ENCODE results near the gene SMIM7.

SMIM7 gene

GRCh38 chr19:16615808-16616207 lies 44.1 kb downstream of the SMIM7 start:
- Histone ChIP-seq H4K91ac (ENCODE audit: low read depth, low read length) (no peak overlapping the region), H3K79me1 (ENCODE audit: low read length) (peaks cover 3% of the 10 kb centered on the region), H3K14ac (ENCODE audit: low read length) (no peak overlapping the region), H3K4me1 (ENCODE audit: control insufficient read depth in 1 of 2, insufficient read depth in 2 of 2, low read length in 2 of 2) (peaks cover 10 to 15% of the 10 kb centered on the region in 2 experiments), H3K9ac (ENCODE audit: low read length) (no peak overlapping the region), H2BK5ac (ENCODE audit: low read depth, low read length, poor library complexity) (no peak overlapping the region), H2AK5ac (ENCODE audit: low read length) (peak overlapping the region; percentile 26), H3K9me3 (ENCODE audit: insufficient read depth, low read depth, low read length) (no peaks in the 10 kb centered on the region), H3K27ac (ENCODE audit: low read depth, low read length) (no peak overlapping the region), H2BK12ac (ENCODE audit: low read length) (no peak overlapping the region), H3K18ac (ENCODE audit: low read length) (peak overlapping the region; percentile 41), H4K12ac (ENCODE audit: low read depth, low read length) (no peak overlapping the region), H2BK120ac (ENCODE audit: insufficient read depth, low read length, poor library complexity) (no peak overlapping the region), H3K36me3 (ENCODE audit: control insufficient read depth in 1 of 2, insufficient read depth in 2 of 2, low read length in 2 of 2) (peaks cover 0 to 3% of the 10 kb centered on the region in 2 experiments), H3K27me3 (ENCODE audit: insufficient read depth, low read length) (no peaks in the 10 kb centered on the region), H3K79me2 (ENCODE audit: control insufficient read depth, insufficient read depth, low read length, poor library complexity) (peaks cover 38% of the 10 kb centered on the region), H2AFZ (ENCODE audit: insufficient read depth, low read length, poor library complexity) (no peak overlapping the region), H3K4me3 (ENCODE audit: low read depth, low read length) (no peak overlapping the region), H3K4ac (ENCODE audit: low read depth, low read length) (peak overlapping the region; percentile 17), H4K8ac (ENCODE audit: low read depth, low read length) (no peak overlapping the region), H3K23ac (ENCODE audit: low read length) (no peak overlapping the region), H3K4me2 (ENCODE audit: low read length) (no peak overlapping the region)
- no peak for DNase-seq
- no CpG with 5 or more reads among the region's 1 CpG for WGBS (ENCODE audit: extremely low coverage, insufficient coverage, insufficient read length)

GRCh38 chr19:16614941-16615340 lies 45.0 kb downstream of the SMIM7 start:
- Histone ChIP-seq H3K9me3 (ENCODE audit: insufficient read depth, low read depth, low read length) (no peaks in the 10 kb centered on the region), H3K4ac (ENCODE audit: low read depth, low read length) (peak overlapping the region; percentile 68), H2BK12ac (ENCODE audit: low read length) (no peak overlapping the region), H4K8ac (ENCODE audit: low read depth, low read length) (no peak overlapping the region), H3K36me3 (ENCODE audit: control insufficient read depth in 1 of 2, insufficient read depth in 2 of 2, low read length in 2 of 2) (peaks cover 0 to 3% of the 10 kb centered on the region in 2 experiments), H3K18ac (ENCODE audit: low read length) (peak overlapping the region; percentile 46), H2AFZ (ENCODE audit: insufficient read depth, low read length, poor library complexity) (no peak overlapping the region), H3K23ac (ENCODE audit: low read length) (no peak overlapping the region), H2AK5ac (ENCODE audit: low read length) (no peak overlapping the region), H3K4me3 (ENCODE audit: low read depth, low read length) (no peak overlapping the region), H4K12ac (ENCODE audit: low read depth, low read length) (no peak overlapping the region), H3K9ac (ENCODE audit: low read length) (no peak overlapping the region), H3K4me1 (ENCODE audit: control insufficient read depth in 1 of 2, insufficient read depth in 2 of 2, low read length in 2 of 2) (peaks cover 10 to 12% of the 10 kb centered on the region in 2 experiments), H3K79me1 (ENCODE audit: low read length) (peaks cover 3% of the 10 kb centered on the region), H2BK120ac (ENCODE audit: insufficient read depth, low read length, poor library complexity) (no peak overlapping the region), H3K4me2 (ENCODE audit: low read length) (peak overlapping the region; percentile 7), H3K27me3 (ENCODE audit: insufficient read depth, low read length) (no peaks in the 10 kb centered on the region), H3K79me2 (ENCODE audit: control insufficient read depth, insufficient read depth, low read length, poor library complexity) (peaks cover 35% of the 10 kb centered on the region), H3K14ac (ENCODE audit: low read length) (no peak overlapping the region), H3K27ac (ENCODE audit: low read depth, low read length) (peak overlapping the region; percentile 67), H4K91ac (ENCODE audit: low read depth, low read length) (no peak overlapping the region), H2BK5ac (ENCODE audit: low read depth, low read length, poor library complexity) (no peak overlapping the region)
- peak; percentile 88 for DNase-seq
- WGBS (ENCODE audit: extremely low coverage, insufficient coverage, insufficient read length) = no CpG with 5 or more reads among the region's 2 CpGs

- WGBS (ENCODE audit: extremely low coverage, insufficient coverage, insufficient read length) = no CpG with 5 or more reads among the region's 2 CpGs
- no peak overlapping the region for H2BK12ac ChIP-seq (ENCODE audit: low read length)
Observed at GRCh38 chr19:16613841-16614240, 46.1 kb downstream of the SMIM7 start.

GRCh38 chr19:16612636-16613035 lies 47.3 kb downstream of the SMIM7 start:
- no peak overlapping the region for H4K8ac ChIP-seq (ENCODE audit: low read depth, low read length)
- peaks cover 3% of the 10 kb centered on the region for H3K79me1 ChIP-seq (ENCODE audit: low read length)
- no CpG with 5 or more reads among the region's 3 CpGs for whole genome bisulfite sequencing (ENCODE audit: extremely low coverage, insufficient coverage, insufficient read length)

More at GRCh38 chr19:16613841-16614240, 46.1 kb downstream of the SMIM7 start:
- H2AFZ ChIP-seq (ENCODE audit: insufficient read depth, low read length, poor library complexity) = no peak overlapping the region
- no peak overlapping the region for H3K9ac ChIP-seq (ENCODE audit: low read length)
- H3K27ac ChIP-seq (ENCODE audit: low read depth, low read length) = no peak overlapping the region
- H3K4ac ChIP-seq (ENCODE audit: low read depth, low read length) = peak overlapping the region; percentile 88
- H2BK120ac ChIP-seq (ENCODE audit: insufficient read depth, low read length, poor library complexity) = no peak overlapping the region
- no peak overlapping the region for H4K12ac ChIP-seq (ENCODE audit: low read depth, low read length)
- no peak overlapping the region for H2AK5ac ChIP-seq (ENCODE audit: low read length)
- H4K8ac ChIP-seq (ENCODE audit: low read depth, low read length) = no peak overlapping the region
- H3K23ac ChIP-seq (ENCODE audit: low read length) = no peak overlapping the region
- peaks cover 3% of the 10 kb centered on the region for H3K79me1 ChIP-seq (ENCODE audit: low read length)
- no peak overlapping the region for H3K4me2 ChIP-seq (ENCODE audit: low read length)
- peaks cover 27% of the 10 kb centered on the region for H3K79me2 ChIP-seq (ENCODE audit: control insufficient read depth, insufficient read depth, low read length, poor library complexity)
- H3K9me3 ChIP-seq (ENCODE audit: insufficient read depth, low read depth, low read length) = no peaks in the 10 kb centered on the region
- H2BK5ac ChIP-seq (ENCODE audit: low read depth, low read length, poor library complexity) = no peak overlapping the region
- H3K27me3 ChIP-seq (ENCODE audit: insufficient read depth, low read length) = no peaks in the 10 kb centered on the region
- no peak overlapping the region for H3K14ac ChIP-seq (ENCODE audit: low read length)
- H3K4me3 ChIP-seq (ENCODE audit: low read depth, low read length) = no peak overlapping the region
- peaks cover 0 to 3% of the 10 kb centered on the region in 2 experiments for H3K36me3 ChIP-seq (ENCODE audit: control insufficient read depth in 1 of 2, insufficient read depth in 2 of 2, low read length in 2 of 2)
- peak; percentile 50 to 59 for DNase-seq
- H4K91ac ChIP-seq (ENCODE audit: low read depth, low read length) = no peak overlapping the region
- H3K4me1 ChIP-seq (ENCODE audit: control insufficient read depth in 1 of 2, insufficient read depth in 2 of 2, low read length in 2 of 2) = peaks cover 10 to 12% of the 10 kb centered on the region in 2 experiments
- H3K18ac ChIP-seq (ENCODE audit: low read length) = no peak overlapping the region

More at GRCh38 chr19:16612636-16613035, 47.3 kb downstream of the SMIM7 start:
- H3K14ac ChIP-seq (ENCODE audit: low read length) = no peak overlapping the region
- H2BK120ac ChIP-seq (ENCODE audit: insufficient read depth, low read length, poor library complexity) = no peak overlapping the region
- H2BK5ac ChIP-seq (ENCODE audit: low read depth, low read length, poor library complexity) = no peak overlapping the region
- no peak overlapping the region for H3K27ac ChIP-seq (ENCODE audit: low read depth, low read length)
- no peak overlapping the region for H3K9ac ChIP-seq (ENCODE audit: low read length)
- no peak overlapping the region for H3K4me3 ChIP-seq (ENCODE audit: low read depth, low read length)
- H2AFZ ChIP-seq (ENCODE audit: insufficient read depth, low read length, poor library complexity) = no peak overlapping the region
- peaks cover 20% of the 10 kb centered on the region for H3K79me2 ChIP-seq (ENCODE audit: control insufficient read depth, insufficient read depth, low read length, poor library complexity)
- H3K18ac ChIP-seq (ENCODE audit: low read length) = no peak overlapping the region
- peaks cover 10 to 12% of the 10 kb centered on the region in 2 experiments for H3K4me1 ChIP-seq (ENCODE audit: control insufficient read depth in 1 of 2, insufficient read depth in 2 of 2, low read length in 2 of 2)
- no peaks in the 10 kb centered on the region for H3K9me3 ChIP-seq (ENCODE audit: insufficient read depth, low read depth, low read length)
- H3K23ac ChIP-seq (ENCODE audit: low read length) = no peak overlapping the region
- peak overlapping the region; percentile 30 for H3K4ac ChIP-seq (ENCODE audit: low read depth, low read length)
- no peak overlapping the region for H4K91ac ChIP-seq (ENCODE audit: low read depth, low read length)
- no peak overlapping the region for H3K4me2 ChIP-seq (ENCODE audit: low read length)
- H2AK5ac ChIP-seq (ENCODE audit: low read length) = no peak overlapping the region
- H3K36me3 ChIP-seq (ENCODE audit: control insufficient read depth in 1 of 2, insufficient read depth in 2 of 2, low read length in 2 of 2) = peaks cover 0 to 4% of the 10 kb centered on the region in 2 experiments
- H2BK12ac ChIP-seq (ENCODE audit: low read length) = no peak overlapping the region
- no peaks in the 10 kb centered on the region for H3K27me3 ChIP-seq (ENCODE audit: insufficient read depth, low read length)
- no peak overlapping the region for H4K12ac ChIP-seq (ENCODE audit: low read depth, low read length)
- peak in 1 of 2 donors; percentile 60 for DNase-seq

Data from trophoblast cell (in vitro differentiated cells and primary cell).